CD4-positive, alpha-beta T cell treated with Interleukin-6 for 4 hours (primary cell): ENCODE results near the gene PRPF6.

ENCODE experiments used
- DNase-seq: peaks from one replicate; pipeline ENCODE4 v3.0.0-alpha.2; 2020; ENCODE audit warnings: mixed read lengths

The PRPF6 gene

GRCh38 chr20:64022671-64023360, 41.9 kb downstream of the PRPF6 start:
- no peak for DNase-seq

- DNase-seq: no peak
Observed at GRCh38 chr20:64023361-64024140, 42.6 kb downstream of the PRPF6 start.

GRCh38 chr20:64024141-64024990, 43.4 kb downstream of the PRPF6 start:
- no peak for DNase-seq

- no peak for DNase-seq
Observed at GRCh38 chr20:64025101-64025825, 44.3 kb downstream of the PRPF6 start.

GRCh38 chr20:64025826-64026412, 45.0 kb downstream of the PRPF6 start:
- no peak for DNase-seq

- DNase-seq: no peak
Observed at GRCh38 chr20:64027981-64028685, 47.2 kb downstream of the PRPF6 start.

GRCh38 chr20:64029293-64030117, 48.6 kb downstream of the PRPF6 start:
- no peak for DNase-seq

- DNase-seq: no peak
Observed at GRCh38 chr20:64030371-64031134, 49.6 kb downstream of the PRPF6 start.

GRCh38 chr20:64031822-64032314, 50.9 kb downstream of the PRPF6 start:
- no peak for DNase-seq

- no peak for DNase-seq
Observed at GRCh38 chr20:64032706-64033624, 52.0 kb downstream of the PRPF6 start.

GRCh38 chr20:64033981-64034493, 53.1 kb downstream of the PRPF6 start:
- no peak for DNase-seq

GRCh38 chr20:64035066-64035932, 54.4 kb downstream of the PRPF6 start:
- DNase-seq: no peak

- DNase-seq: no peak
Observed at GRCh38 chr20:64035933-64036345, 55.0 kb downstream of the PRPF6 start, which contains the start of gene C20orf204. Gene C20orf204 (plus strand): TSS chr20:64036182. CDS start chr20:64036324, 142 bp downstream.

- DNase-seq: no peak
Observed at GRCh38 chr20:64036346-64037198, 55.6 kb downstream of the PRPF6 start.

GRCh38 chr20:64037199-64037497, 56.2 kb downstream of the PRPF6 start:
- DNase-seq: no peak

- DNase-seq: no peak
Observed at GRCh38 chr20:64037498-64038213, 56.7 kb downstream of the PRPF6 start.
